ENCODE measurements around the gene MYO5B.

The MYO5B gene

DNA sequence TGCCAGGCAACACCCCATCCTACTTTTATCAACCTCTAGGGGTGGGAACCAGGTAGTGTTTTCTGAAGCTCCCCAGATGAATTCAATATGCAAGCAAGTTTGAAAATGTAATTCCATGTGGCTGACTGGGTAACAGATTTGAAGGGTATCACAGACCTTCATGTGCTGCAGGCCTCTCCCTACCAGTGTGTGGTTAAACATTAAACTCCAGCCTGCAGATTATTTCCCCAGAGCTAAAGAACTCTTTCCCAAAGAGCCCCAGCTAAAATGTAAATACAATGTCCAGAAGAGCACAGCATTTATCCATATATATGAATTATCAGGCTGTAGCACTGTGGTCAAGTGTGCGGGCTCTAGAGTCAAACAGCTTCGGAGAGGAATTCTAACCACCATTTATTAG is 134.1 kb downstream of the MYO5B start:
- no peak for DNase-seq

DNA sequence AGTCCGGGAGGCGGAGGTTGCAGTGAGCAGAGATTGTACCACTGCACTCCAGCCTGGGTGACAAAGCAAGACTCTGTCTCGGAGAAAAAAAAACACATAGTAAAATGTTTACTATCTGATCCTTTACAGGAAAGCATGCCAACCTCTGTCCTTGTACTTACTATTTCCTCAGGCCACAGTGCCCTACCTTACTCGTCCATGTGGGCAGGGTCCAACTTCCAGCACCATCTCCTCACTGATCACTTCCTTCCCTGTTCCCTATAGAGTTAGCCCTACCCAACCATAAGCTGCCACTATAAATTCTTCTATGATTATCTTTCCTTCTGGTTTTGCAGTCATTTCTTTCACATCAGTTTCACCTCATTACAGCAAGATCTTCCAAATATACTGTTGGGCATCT is 136.2 kb downstream of the MYO5B start:
- DNase-seq = no peak

DNA sequence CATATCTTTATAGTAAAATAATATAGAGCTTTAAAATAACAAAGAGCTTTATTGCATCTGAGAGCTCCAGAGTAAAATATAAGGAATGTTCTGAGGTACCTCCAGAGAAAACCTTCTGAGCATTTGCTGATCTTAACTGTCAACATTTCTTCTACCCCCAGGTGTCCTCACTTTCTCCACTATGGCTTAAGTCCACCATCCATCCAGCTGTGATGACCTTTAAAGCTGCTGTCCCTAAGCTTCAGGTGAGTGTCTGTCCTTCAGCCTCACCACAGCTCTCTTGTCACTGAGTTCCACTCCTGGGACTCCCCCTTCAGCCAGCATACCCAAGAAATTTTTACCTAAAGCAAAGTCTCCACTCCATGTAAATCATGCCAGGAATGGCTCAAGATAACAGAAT is 137.9 kb downstream of the MYO5B start:
- DNase-seq = no peak

DNA sequence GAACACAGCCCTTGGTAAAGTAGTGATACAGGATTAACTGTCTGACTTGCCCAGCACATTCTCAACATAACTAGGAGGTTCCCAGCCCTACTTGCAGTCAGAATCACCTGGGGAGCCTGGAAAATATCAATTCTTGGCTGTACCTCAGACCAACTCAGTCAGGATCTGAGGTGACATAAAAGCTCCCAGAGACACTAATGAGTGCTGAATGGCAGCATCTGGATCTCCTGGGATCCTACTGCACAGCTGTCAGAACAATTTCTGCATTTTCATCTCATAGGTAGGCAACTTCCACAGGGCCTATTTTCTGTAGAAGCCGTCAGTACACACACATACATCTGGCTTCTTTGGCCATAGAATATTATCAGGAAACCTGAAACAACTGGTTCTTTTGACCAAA is 138.8 kb downstream of the MYO5B start:
- DNase-seq = no peak

DNA sequence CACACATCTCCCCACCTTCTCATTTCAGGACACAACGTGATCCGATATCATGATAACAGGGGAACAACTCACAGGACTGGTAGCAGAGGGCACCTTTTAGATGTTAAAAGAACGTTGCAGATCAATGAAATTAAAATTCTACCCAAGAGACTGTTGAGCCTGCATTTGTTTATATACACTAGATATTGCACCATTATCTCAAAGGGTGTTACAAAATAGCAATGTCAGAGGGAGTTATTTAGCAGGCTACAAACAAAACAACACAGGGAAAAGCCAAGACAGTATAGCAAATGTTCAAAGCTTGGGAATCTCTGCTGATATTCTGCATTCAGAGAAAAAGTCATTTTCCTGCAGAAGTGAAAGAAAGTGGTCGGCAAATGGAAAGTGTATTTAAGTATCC is 139.5 kb downstream of the MYO5B start:
- DNase-seq = no peak

DNA sequence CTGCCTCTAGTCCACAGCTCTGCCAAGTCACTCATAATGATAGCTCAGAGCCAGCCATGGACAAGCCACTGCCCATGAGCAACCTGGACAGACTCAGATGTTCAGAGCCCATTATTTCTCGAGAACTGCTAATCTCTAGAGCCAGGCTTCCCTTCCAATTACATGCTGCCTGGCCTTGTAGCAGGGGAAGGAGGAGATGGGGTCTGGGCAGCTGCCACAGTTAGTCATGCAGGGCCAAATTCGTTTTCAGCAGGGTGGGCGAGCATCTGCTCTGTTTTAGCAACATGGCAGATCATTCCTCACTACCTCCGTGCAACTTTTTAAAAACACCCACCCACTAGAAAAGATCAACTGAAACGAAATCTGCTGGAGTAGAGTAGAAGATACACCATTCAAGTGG is 141.8 kb downstream of the MYO5B start:
- no peak for DNase-seq

DNA sequence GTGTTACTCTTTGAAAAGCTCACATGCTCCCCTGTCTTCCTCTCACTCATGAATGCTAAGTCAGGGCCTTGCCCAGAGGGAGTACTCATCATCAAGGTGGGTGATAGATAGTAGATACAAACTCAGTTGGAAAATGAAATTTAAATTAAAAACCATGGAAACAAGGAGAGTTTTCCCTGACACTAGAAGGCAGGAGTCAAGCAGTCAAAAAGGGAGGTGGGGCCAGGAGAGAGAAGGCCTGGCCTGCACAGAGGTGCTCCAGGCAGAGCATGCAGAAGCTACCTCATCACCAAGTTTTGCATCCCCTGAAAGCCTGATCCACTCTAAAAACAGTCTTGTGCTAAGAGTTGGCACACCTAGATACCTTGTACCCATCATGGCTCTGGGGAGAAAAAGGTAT is 143.7 kb downstream of the MYO5B start:
- DNase-seq = no peak

DNA sequence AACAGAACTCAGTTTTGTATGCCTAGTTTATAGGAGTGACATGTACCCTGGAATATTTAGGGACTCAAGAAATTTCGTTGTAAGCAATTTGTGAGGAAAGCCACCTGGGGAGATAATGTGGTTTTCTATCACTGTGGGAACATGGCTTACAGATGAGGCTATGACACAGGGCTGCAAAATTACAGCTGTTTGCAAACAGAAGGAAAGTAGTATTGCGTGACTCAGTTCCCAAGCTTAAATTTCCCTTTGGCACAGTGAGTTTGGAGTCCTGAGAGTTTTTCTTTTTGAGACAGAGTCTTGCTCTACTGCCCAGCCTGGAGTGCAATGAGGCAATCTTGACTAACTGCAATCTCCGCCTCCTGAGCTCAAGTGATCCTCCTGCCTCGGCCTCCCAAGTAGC is 149.8 kb downstream of the MYO5B start:
- no peak for DNase-seq

DNA sequence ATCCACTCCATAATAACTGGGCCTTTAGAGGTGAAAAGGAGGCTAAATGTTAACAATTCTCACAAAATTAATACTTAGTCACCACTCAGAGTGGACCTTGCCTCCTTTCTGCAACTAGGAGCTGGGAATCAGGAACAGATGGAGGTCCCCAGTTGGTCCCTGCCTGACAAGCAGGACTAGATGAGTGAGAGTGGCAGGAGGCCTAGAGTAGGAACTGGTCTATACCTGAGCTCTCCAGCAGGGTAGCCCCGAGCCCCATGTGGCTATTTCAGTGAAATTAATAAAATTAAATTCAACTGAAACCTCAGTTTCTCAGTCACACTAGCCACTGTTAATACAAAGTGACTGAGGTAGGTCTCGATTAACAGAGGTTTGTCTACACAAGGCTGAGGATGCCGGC is 150.5 kb downstream of the MYO5B start:
- no peak for DNase-seq

DNA sequence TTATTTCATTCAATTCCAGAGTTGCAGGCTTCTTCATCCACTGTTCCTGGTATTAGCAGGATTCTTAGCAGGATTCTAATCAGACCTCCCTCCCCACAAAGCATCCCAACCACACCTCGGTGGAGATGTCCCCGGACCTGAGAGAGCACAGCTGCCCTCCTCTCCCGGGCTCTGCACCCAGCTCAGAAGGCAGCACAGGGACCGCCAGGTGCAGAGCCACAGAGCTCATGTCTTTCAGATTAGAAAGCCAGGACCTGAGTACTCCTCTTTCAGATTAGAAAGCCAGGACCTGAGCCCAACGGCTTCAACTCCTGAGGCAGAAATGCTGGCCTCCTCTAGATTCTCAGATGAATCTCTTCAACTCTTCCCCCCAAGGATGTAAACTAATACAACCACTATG is 152.3 kb downstream of the MYO5B start:
- no peak for DNase-seq

DNA sequence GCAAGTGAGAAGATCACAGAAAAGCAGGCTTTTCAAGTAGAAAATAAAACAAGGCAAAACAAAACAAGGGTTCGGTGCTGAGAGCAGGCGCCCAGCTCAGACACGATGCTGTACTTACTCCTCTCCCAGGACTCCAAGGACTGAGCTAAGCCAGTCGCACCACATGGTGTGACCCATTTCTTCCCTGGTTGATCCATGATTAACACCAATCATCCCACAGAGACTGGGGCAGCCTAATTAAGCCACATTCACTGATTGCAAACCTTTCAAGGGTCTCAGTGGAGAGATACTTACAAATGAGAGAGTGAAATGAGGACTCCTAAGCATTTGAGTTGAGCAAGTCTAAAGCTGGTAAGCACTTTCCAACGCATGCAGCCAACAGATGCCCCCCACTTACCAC is 155.2 kb downstream of the MYO5B start:
- DNase-seq = no peak

DNA sequence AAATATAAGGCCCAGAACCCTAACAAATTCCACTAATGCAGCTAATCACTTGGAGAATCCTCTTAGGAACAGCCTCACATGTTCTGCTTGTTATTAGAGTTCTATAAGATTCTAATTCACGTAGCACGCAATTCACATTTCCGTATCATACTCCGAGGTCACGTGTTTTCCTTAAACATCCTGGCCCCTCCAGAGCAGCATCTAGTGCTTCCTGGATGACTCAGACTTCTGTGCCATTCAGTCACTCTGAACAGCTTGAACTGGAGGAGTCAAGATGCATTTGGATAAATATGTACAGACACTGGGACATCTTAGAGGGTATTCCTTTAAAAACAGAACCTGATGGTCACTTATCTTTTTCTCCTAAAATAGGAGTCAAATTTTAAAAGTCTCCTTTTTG is 156.5 kb downstream of the MYO5B start:
- no peak for DNase-seq

DNA sequence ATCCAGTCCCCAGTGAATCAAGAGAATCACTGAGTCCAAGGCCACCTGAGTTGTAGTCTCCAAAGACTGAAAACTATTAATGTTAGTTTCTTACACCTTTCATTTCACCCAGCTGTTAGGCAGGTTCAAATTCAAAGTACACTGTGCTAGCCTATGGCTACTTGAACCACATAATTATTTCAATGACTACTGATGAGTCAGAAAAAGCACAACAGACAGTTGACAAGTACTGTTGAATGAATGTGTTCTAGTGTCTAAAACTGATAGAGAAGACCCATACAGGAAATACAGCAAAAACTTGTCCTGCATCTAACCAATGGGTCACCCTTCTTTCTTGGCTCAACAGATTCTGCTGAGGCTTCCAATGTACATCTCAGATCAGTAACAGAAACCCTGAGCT is 160.9 kb downstream of the MYO5B start:
- no peak for DNase-seq

DNA sequence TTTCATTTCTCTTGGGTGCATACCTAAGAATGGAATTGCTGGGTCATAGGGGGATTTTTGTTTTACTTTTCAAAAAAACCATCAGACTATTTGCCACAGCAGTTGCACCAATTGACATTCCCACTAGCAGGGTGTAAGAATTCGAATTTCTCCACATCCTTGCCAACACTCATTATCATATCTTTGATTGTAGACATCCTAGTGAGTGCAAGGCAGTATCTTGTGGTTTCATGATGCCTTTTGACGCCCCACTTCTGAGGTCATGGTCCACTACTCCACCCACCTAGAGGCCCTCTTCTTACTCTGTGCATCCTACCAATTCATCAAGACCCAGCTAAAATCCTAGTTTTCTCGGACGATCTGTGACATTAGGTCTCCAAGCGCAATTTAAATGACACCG is 161.9 kb downstream of the MYO5B start:
- no peak for DNase-seq

DNA sequence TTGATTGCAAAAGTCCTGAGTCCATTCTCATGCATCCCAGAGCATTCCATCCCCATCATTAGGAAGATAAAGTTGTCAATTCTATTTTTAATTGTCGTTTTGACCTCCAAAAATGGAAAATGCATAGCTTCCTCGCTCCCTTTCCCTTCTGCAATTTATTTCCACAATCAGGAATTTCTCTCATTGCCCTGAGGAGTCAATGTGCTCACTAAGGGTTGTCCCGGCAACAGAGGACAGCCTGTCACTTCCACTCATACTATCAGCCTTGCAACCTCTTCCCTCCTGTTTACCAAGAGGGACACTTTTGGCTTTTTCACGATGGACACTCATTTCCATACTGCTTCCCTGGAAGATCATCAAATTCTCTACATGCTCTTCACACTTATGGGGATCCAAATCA is 164.8 kb downstream of the MYO5B start:
- no peak for DNase-seq

DNA sequence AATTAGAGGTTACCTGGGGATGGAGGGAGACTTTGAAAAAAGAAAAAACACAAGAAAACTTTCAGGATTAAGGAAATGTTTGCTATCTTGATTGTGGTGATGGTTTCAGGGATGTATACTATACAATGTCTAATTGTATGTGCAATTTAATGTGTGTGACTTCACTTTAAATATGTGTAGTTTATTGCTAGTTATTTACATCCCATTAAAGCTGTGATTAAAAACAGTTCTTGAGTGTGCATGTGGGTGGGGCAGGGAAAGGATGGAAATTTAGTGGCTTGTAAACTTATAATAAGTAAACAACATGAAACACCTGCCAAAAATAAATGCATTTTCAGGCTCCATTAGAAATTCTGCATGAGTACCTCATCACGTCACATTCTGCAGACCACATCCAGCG is 167.0 kb downstream of the MYO5B start:
- no peak for DNase-seq

DNA sequence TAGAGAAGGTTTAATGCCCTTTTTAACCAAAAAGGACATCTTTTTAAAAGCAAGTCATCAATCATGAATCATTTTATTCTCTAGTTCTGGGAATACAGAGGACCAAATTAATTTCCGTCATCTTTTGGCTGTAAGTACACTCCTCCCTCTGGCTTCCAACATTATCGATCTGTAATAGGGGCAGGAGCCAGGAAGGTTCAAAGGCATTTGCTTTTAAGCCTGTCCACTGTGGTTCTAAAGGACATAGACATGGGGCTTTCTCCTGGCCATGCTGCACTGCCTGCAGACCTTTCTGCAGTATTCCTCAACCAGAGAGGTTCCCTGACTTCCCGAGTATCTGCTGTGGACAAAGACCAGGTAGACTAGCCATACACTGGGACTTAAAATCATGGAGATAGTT is 170.5 kb downstream of the MYO5B start:
- no peak for DNase-seq

DNA sequence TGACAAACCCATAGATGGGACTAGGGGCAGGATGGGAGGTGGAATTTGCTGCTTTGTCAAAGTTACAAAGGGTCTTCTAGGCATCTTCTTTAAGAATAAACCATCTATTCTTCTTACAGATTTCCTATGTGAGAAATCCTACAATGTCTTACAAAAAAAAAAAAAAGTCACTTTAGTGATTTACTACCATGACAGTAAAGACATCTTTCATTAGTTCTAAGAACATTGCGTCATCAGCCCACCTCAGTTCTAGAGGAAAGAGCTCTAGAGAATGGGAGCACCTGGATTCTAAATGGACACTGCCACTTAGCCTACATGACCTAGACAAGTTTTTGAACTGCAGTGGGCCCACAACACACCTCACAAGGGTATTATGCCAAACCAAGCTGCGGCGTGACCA is 172.0 kb downstream of the MYO5B start:
- DNase-seq = no peak

DNA sequence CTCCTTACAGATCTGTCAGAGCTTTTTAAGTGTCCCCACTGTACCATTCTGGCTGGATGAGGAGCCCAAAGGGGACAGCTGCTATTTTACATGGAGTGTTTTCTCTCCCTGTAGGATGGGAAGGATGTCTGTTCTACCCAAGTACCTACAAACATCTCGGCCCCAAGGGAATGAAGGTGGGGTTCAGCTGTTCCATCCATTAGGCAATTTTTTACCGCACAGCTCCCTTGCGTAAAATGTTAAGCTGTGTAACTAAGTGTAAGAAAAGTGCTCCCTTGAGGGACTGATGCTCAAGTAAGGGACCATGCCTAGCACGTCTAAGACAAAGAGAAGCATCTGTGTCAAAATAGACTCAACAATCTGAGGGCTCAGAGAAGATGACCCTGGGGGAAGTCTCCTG is 180.3 kb downstream of the MYO5B start:
- DNase-seq = no peak

DNA sequence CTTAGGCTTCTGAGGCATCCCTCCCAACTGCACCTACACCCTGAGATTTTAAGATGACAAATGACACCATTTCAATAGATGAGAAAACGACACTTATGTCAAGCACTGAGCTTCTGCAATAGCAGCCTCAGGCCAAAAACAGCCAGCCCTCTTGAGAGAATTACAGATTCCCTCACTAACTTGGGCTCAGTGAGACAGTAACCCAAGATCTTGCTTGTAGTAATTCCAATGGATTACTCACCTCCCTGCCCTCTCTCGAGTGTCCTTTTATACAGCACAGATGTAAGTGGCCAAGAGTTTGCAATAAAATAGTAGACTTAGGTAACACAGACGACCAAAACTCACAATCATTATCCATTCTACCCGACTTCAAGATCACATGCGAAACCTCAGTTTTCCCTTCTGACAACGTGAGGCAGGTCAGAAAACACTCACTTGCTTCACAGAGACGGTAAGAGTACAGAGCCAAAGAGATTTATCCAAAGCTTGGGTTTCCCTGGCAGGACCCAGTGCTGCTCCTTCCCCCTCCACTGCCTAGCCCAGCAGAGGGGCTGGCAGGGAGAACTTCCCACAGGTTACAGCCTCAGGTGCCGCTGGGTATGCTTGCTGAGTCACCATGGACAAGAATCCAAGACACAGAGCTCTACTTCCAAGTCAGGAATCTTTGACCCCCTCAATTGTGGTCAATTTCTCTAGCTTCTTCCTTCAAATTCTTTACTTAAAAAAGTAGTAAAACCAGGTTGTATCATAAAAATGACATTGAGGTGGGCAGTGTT is 181.4 kb downstream of the MYO5B start:
- DNase-seq = no peak

DNA sequence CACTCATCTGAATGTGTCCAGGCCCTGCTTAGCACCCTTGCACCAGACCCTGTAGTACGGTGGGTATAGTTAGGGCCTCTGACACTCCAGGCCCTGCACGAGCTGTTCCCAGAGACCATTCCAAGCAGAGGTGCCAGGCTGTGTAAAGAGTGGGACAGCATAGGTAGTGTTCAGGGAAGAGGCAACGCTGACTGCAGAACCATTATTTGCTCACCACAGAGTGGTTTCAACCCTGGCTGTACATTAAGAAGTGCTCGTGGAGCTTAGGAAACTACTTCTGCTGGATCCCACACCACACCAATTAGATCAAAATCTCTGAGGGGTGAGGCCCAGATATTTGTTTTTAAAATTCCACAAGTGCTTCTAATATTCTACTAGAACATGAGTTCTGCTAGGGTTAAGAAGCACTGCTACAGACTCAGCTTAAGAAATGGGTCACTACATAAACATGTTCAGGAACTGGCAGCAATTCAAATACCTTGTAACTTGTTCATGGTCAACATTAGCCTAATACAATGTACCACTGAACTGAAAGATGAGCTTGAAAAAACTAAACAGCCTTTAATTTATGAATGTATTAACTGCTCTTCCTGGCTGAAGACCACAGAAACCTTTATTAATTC is 183.0 kb downstream of the MYO5B start:
- no peak for DNase-seq

DNA sequence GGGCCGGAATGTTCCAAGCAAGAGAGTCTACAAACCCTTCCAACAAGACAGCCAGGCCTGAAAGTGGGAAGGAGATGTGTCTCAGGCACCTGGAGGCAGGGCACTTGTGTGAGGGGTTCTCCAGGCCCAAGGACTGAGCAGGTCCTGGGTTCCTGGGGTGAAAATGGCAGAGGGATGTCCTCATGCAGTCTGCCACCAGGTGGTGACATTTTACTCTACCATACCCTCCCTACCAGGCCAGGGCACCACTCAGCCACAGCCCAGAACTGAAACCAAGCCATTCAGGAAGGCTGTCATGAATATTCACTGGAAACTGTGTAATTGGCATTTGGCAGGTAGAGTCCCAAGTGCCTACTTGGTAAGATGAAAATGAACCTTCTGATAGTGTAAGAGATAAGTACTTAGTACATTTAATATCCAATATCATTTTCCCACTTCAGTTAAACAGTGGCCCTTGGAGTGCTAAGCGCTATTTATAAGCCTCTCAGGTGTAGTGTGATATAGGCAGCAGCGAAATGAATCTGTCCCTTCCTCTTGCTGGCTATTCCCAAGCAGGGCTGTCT is 185.1 kb downstream of the MYO5B start:
- DNase-seq = peak; percentile 47 to 57

DNA sequence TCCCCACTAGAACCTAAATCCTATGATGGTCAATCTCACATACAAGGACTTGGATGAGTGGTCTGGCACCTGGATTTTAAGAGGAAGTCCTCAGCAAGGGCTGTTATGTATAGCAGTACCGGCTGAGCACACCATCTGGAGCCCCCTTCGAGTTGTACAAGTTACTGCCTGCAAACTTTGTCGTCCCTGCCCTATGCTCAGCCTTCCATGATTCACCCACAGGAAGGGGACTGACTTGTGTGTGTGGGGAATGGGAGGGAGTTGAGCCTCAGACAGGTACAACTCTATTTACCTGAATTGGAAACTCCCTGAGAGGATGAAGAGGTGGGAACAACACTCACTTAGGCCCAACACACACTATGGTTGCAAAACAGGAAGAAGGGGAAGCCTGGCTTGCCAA is 186.6 kb downstream of the MYO5B start:
- no peak for DNase-seq

DNA sequence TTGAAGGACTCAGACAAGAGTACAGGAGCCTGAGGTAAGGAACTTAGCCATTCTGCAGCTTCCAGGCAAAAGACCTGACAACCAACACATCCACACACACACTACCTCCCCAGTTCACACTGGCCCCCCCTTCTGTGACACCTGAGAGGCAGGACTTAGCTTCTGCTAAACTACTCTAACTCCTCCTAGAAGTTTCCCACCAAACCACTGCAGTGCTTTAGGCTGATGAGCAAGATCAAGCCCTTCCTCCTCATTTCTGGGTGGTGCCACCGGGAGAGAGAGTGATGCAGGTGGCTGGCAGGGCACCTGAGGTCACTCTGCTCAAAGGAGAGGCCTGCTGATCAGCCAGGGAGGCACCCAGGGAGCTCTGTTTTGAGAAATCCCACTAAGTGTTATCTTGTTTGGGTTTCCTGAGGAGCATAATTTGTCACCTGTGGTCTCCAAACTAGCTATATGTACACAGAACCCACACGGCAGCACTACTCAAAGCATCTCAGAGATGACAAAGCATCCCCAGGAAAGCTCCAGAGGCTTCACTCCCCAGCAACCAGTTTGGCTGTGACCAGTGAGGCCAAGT is 188.4 kb downstream of the MYO5B start:
- DNase-seq = no peak
